Measurements from ENCODE around the gene HSPA9. TPM values are rescaled to one million over a fixed set of nuclear protein-coding genes. Genes with fewer than 3 reads are reported as not detected.
A peak's percentile ranks its signal among the peaks of the same experiment; 100 is the strongest.

Gene HSPA9
- 302 TPM for polyA plus RNA-seq (2013, experiment 1 of 2; ENCODE audit: insufficient read length)
- 322 TPM for polyA plus RNA-seq (2013, experiment 2 of 2; ENCODE audit: insufficient read length)

DNA sequence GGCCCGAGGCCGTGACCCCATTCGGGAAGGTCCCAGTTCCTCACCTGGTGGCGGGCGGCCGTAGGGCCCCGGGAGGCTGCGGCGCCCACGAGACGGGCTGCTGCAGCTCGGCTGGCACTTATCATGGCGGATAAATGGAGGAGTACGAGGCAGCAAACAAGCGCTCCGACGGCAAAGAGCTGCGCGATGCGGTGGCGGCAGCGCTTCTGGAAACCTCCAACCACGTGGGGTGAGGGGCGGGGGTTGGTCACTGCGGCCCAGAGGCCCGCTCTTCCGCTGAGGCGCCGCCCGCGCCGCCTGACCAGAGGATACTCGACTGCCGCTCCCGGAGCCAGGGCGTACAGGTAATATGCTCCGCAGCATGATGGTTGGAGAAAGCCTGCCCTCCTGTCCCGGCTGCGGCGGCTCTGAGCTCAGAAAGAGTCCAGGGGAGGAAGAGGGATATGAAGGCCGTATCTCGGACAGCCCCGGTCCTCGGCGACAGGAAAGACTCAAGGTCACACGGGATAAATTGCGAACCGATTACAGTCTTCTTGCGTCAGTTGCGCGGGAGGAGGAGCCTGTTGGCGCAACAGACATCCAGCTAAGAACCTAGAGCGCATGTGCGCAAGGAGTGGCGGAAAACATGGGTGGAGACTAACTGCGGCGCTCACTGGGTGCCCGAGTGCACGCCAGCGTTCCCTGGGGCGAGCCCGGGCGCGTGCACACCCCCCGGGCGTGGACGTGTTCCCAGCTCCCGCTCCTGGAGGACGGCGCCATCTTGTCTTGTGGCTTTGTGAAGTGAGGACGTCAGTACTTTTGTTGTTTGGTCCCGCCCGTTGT lies at the start of gene HSPA9:
Gene HSPA9, minus strand, starts transcription at position 208 of the 822 bp plus-strand sequence. Its CDS starts 83 bp downstream, at position 125.
- peak; percentile 100 for DNase-seq

DNA sequence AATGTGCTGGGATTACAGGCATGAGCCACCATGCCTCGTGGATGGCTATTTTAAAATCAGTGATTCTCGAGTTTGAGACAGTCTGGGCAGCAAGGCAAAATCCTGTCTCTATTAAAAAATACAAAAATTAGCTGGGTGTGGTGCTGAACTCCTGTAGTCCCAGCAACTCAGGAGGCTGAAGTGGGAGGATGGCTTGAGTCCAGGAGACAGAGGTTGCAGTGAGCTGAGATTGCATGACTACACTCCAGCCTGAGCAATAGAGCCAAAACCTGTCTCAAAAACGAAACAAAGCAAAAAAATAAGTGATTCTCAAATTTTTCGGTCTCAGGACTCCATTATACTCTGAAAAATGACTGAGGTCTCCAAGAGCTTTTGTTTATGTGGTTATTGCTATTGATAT lies 47.9 kb upstream of the HSPA9 start:
- no peak for DNase-seq

DNA sequence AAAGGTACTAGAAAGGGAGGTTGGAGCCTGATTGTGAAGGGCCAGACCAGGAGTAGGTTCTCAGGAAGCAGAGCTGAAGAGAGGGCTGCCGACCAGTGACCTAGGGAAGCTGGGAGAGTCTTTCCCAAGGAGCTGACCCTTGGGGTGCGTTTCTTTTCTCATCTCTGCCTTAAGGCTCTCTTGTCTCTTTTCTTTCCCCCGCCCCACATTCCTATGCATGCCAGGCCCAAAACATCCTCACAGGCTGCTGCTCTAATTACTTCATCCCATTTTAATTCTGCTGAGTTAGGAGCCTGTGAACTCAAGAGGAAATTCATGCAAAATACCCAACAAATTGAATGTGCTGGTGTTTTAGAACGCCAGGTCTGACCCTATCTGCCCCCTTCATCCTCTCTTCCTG lies 46.9 kb upstream of the HSPA9 start:
- DNase-seq = no peak

DNA sequence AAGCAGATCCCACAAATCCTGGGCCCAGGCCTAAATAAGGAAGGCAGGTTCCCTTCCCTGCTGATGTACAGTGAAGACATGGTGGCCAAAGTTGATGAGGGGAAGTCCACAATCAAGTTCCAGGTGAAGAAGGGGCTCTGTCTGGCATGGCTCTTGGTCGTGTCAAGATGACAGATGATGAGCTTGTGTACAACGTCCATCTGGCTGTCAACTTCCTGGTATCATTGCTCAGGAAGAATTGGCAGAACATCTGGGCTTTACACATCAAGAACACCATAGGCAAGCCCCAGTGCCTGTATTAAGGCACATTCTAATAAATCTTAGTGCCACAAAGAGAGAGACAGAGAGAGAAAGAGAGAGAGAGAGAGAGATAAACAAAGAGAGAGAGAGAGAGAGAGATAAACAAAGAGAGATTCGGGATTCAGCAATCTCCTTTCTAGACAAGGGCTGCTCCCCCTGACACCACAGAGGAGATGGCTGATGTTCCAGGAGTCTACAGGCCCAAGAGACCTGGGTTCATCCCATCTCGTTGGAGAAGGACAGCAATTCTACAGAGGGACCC lies 45.5 kb upstream of the HSPA9 start:
- no peak for DNase-seq

DNA sequence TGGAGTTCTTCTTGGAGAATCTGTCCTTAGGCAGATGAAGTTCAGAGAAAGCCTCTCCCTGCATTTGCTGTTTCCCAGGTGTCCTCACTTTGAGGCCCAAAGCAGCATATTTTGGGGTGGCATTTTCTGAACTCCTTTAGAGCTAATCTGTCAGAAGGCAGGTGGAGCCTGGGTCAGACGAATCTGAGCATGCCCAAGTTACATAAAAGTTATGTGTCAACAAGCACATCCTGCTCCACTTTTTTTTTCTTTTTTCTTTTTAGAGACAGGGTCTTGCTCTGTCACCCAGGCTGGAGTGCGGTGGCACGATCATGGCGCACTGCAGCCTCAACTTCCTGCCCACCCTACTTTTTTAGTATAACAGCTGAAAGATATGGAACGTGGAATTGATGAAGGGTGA lies 41.3 kb upstream of the HSPA9 start:
- DNase-seq = no peak

DNA sequence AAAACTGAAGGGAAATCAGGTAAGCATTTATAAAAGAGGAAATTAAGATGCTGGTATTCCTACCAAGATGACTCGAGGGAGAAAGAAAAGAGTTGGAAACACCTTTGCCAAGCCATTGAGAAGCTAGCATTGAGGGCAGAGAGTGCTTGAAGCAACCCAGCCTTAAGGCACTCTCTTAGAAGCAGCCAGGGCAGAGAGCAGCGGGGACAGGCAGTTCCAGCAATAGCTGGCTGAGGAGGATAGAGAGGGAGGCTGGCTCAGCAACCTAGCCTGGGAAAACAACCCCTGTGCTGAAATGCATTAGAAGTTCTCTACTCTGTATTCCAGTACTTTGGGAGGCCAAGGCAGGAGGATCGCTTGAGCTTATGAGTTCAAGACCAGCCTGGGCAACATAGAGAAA lies 40.3 kb upstream of the HSPA9 start:
- DNase-seq = no peak

DNA sequence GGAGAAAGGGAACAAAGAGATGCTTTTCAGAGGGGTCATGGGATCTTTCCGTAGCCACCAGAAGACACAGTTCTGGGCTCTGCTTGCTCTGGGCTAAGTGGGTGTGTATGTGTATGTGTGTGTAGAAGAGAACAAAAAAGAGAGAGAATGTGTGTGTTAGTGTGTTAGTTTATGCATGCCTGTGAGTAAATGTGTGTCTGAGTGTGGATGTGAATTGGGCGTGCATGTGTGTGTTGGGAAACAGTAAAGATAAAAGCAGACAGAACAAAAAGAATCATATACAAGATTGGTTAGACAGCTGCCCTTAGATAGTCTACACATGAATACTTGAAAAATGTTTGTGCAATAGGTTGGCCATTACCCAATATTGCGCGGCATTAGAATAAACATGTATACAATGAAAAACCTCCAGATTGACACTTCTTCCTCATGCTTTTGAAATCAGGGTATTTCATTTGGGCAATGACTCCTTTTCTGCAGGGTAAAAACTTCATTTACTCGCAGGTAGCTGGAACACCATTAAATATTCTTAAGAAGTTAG lies 36.5 kb upstream of the HSPA9 start:
- no peak for DNase-seq

DNA sequence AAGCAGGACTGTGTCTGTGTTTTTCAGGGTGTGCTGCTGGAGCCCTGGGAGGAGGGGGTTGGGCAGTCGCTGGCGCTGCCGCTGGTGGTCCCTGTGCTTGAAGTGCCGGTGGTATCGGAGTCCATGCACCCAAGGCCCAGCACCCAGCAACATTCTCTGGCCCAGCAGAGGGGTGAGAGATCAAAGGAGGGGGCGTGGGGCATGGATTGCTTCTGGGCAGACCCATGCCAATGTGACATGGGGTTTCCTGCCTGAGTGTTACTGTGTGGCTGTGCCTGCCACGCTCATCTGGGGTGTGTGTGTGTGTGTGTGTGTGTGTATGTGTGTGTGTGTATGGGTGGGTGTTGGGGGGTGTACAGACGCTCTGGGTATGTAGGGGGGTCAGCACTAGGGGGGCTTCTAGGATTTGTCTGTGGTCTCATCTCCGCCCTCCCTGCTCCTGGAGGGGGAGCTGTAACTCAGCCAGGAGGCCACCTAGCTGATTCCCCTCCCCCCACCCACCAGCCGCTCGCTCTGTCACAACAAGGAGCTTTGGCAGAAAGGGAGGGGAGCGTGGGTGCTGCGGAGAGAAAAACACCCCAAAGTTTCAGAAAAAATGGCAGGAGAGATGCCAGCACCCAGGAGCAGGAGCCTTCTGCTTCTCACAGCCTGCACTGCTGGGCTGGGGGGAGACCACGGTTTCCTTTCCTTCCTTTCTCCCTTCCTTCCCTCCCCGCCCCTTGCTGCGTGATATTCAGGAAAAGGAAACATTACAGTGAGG lies 35.9 kb upstream of the HSPA9 start:
- no peak for DNase-seq

DNA sequence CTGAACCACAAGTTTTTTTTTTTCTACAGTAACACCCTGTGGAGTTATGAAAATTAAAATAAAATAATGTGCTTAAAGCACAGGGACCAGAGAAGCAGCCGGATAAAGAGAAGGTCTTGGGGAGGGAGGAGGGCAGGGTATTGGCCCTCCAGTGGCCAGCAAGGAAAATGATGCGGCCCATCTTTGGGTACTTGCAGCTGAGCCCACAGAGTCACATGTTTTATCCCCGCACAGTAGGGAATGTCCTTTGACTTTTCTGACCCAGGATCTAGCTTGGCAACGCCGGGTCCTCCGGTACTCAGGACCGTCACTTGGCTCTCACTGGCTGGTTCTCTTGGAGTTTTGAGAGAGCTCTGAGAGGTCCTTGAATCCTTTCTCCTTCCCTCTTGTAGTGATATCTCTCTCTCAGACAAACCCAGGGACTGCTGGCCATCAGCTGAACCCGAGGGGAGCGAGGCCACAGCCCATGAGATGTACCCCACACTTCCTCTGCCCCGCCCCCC lies 35.3 kb upstream of the HSPA9 start:
- no peak for DNase-seq

DNA sequence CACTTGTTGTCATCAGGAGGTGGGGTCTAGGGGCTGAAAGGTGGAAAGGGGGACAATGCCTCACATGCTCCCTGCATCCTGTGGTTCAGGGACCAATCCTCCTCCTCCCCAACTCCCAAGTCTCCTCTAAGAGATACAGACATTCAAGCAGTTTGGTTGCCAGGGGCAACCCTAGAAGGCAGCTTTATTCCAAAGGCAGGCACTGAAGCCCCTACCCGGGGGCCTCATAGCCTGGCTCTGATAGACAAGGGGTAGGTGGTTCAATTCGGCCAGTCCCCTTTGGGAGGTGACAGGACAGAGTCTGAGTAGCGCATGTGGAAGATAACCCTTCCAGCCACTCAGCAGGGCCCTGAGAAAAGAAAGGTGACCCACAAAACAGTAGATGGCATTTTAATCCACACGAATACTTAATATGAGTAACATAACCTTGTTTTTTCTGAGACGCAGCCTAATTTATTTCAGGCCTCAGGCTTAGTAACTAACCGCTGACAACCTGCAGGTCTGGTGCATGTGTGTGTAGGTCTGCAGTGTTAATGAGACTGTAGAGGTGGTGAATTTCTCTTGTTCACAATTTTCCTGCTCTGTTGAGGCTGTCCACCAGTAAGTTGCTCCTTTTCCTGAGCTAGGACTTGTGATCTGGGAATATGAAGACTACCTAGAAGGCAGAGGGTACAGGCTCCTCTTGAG lies 31.3 kb upstream of the HSPA9 start:
- no peak for DNase-seq

DNA sequence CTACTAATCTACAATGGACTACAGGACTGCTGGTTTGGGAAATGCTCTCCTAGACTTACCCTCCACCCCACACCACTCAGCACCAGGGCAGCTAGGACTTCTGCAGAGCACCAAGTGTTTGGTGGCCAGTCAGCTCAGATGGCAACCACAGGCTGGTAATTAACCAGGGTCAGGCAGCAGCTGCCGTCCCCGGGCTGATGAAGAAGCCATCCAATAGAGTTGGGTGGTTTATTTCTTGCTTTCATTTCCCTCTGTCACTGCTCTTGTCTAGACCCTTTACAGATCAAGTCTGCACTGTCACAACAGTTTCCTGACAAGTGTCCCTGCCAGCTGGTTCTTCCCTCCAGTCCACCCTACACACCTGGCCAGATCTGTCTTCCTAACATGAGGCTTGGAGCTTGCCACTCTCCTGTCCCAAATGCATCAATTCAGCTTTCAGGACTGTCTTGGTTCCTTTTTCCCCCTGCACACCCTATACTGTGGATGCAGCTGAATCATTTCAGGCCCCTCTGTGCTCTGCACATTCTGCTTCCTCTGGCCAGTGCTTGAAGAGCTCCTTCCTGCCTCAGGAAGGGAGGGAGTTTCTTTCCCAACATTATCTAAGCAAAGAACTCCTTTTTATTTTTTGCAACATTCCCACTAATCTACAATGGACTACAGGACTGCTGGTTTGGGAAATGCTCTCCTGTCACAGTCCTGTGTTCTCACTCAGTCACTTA lies 30.2 kb upstream of the HSPA9 start:
- DNase-seq = no peak

DNA sequence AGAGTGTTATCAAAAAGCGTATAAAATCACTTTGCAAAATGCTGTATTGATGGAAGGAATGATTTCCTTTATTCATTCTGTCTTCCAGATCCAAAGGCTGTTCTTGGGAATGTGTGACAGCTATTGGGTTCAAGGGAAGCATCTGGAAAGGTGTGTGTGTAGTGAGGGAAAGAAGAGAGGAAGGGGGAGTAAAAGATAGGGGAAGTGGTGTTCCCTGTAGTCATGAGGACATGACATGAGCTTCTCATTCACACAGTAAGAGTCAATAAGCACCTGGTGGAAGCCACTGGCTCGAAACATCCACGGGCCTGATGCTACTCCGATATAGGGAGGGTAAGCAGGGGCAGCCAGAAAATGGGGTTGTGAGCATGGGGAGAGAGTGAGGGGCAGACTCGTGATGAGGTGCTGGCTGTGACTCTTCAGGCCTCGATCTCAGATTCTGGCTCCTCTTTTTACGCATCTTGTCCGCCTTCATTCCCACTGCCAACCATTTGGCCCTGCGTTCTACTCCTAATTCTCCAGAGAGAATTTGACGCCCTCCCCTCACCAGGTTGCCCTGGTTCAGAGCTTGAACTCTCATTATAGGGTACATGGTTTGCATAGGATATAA lies 29.1 kb upstream of the HSPA9 start:
- DNase-seq = no peak

DNA sequence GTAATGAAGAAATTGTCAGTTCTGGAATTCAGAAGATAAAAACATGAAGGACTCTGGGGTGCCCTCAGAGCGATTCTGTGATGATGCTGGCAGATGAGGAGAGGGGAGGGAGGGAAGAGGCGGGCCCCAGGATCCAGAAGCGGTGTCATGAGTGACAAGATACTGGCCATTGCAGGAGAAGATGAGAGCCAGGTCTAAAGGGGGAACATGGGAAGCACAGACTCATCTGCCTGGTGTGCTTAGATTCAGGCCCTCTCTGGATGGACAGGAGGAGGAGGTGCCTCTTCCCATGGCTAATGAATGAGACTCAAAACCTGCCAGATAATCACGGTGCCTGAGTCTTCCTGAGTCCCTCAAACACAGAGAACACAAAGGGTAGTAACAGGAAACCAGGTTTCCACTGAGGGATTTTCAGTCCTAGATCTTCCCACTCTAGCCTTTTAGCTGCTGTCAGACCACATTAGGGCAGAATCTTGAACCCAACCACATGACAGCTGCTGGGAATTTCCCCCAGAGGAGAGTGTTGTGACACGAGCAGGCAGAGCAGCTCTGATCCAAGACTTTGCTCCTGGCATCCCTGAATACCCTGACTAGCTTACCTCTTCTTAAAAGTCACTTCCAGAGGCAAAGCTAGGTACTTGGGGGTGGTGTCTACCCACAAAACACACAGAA lies 28.2 kb upstream of the HSPA9 start:
- no peak for DNase-seq

DNA sequence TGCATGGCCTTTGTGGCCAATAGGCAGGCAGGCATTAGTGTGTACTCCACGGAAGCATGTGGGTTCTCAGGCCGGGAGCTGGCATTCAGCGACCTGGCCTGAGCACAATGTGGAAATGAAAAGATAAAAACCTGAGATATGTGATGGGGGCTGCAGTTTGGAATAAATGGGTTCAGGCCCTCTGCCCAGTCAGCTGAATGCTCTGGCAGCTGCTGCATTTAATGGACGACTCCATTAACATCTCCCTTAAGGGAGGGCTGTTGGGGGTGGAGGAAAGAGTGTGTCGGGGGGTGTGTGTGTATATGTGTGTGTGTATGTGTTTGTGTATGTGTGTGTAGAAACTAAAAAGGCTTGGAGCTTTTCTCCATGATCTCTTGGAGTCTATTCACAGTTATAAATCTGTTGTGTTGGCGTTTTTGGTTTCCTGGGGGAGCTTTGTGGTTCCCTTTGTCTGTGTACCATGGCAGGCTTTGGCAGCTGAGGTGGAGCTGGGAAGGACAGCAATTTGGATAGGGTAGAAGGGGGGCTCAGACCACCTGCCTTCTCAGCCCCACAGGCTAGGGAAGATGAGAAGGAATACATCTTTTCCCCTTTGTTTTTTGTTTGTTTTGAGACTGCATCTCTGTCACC lies 27.3 kb upstream of the HSPA9 start:
- no peak for DNase-seq

DNA sequence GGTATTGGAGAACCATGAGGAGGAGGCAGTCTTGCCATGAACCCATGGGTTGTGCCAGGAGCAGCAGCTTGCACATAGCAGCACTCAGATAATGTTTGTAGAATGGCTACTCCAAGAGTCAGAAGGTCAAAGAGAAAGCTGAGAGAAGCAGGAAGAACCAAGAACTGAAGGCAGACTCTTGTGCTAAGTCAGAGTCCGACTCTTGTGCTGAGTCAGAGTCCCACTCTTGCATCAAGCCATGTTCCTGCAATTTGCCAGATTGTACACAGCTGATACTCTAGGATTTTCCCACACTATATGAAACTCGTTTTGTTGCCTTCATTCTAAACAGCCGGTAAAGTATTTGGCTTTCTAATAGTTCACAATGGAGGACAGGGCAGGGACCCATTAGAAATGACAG lies 26.2 kb upstream of the HSPA9 start:
- DNase-seq = peak; percentile 15

DNA sequence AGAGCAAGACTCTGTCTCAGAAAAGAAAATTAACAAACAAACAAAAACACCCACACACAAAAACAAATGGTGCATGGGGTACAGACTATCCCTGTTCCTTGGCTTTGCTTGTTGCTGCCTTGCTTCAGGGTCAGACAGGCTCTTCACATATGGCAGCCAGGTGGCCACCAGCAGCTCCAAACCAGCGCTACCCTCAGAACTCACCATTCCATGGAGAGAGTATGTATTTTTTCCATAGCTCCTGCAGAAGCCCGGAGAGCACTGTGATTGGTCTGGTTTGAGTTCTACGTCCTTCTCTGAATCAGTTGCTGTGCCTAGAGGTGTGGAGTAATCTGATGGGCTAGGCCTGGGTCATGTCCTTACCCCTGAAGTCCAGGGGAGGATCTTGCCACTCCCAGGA lies 25.2 kb upstream of the HSPA9 start:
- no peak for DNase-seq

DNA sequence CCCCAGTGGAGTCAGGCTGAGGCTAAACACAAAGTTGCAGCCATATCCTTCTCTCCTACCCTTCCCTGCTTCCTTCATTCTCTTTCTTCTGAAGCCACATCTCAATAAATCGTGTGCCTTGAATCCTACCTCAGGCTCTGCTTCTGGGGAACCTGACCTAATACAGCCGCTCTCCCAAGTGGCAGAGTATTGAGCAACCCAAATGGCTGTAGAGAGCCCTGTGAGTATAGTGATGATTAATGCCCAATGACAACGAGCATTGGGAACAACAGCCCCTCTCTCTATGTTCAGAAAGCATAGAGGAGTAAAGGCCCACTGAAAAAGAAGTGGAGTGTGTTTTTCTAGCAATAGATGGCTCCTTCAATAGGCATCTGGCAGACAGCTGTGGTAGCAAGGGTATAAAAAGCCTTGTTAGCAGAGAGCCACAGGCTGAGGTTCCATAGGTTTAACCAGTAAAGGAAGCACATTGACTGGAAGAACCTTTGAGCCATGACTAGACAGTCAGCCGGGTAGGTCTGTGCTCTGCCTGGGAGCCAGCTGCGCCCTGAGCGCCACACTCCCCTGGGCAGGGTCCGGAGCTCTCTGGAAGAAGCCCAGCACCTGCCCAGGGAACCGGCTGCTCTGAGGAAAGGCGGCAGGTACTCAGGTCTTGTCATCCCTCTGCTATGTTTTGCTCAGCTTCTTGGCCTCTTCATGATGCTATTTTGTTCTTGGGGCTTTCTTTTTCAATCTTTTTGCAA lies 22.6 kb upstream of the HSPA9 start:
- no peak for DNase-seq

DNA sequence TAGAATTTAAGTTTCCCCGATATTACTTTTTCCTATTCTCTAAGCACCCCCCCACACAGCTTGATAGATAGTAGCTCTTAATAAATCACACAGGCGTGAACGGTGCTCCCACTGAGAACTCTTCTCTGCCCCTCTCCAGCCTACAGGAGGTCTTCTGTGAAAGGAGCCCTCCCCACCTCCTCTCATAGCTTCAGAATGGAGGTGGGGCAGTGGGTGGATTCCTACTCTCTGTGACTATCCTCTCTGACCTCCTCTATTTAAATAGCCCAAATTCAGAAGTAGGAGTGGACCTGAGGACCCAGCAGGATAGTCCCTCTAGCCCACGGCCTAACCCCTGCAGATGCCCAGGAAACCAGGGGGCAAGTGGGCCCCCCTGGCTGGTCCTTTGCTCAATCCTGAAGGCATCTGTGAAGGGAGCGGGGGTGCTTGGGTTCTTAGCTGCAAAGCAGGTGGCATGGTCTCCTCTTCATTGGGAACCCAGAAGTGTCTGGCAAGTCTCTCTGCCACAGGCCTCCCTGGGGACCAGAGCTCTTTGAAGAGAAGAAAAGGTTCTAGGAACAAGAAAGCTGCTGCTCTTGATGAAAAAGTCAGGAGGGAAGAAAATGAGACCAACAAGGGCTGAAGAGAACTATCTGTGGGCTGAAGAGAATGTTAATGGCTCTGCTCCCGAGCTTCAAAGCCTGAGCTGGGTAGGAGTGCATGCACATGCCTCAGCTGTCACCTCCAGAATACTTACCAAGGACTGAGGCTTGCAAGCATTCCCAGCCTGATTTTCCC lies 21.1 kb upstream of the HSPA9 start:
- no peak for DNase-seq

All from fibroblast of skin of scalp (primary cell).